Small intestine (tissue), 7 donors: ENCODE data around the gene TRIM14. TPM values are rescaled to one million over a fixed set of nuclear protein-coding genes. Genes with fewer than 3 reads are reported as not detected.

Source experiments
- DNase-seq, 2 donors: peaks; one replicate each; pipeline versions ENCODE4 v3.0.0 to v3.0.0-alpha.2; 2013
- FAIRE-seq: peaks from 2 replicates; lab custom pipeline; 2012; peaks lifted over from hg19 to GRCh38; lab: Jason Lieb, UNC
- H3K27ac ChIP-seq, 3 donors: one replicate each; pipeline ENCODE4 v1.5.1; 2013; ENCODE audit warnings: low read length in 2 of 3, mild to moderate bottlenecking in 2 of 3, control low read depth in 1 of 3, inconsistent platforms in 1 of 3, low read depth in 1 of 3, moderate library complexity in 1 of 3
- H3K27me3 ChIP-seq, 3 donors: one replicate each; pipeline ENCODE4 v1.6.1; 2013; ENCODE audit warnings: low read length in 3 of 3, inconsistent platforms in 1 of 3; ENCODE audit not compliant: control insufficient read depth in 3 of 3, insufficient read depth in 3 of 3
- H3K36me3 ChIP-seq, 3 donors: one replicate each; pipeline ENCODE4 v1.6.1; 2013; ENCODE audit warnings: low read length in 3 of 3, inconsistent platforms in 1 of 3, low read depth in 1 of 3, mild to moderate bottlenecking in 1 of 3, moderate library complexity in 1 of 3; ENCODE audit not compliant: control insufficient read depth in 3 of 3, insufficient read depth in 2 of 3
- H3K4me1 ChIP-seq, 3 donors: one replicate each; pipeline ENCODE4 v1.6.1; 2013; ENCODE audit warnings: low read length in 2 of 3, inconsistent platforms in 1 of 3, low read depth in 1 of 3, mild to moderate bottlenecking in 1 of 3, moderate library complexity in 1 of 3; ENCODE audit not compliant: control insufficient read depth in 3 of 3, insufficient read depth in 2 of 3
- H3K4me3 ChIP-seq, 3 donors: one replicate each; pipeline ENCODE4 v1.5.1; 2013; ENCODE audit warnings: low read length in 3 of 3, control low read depth in 1 of 3, inconsistent platforms in 1 of 3, low read depth in 1 of 3, mild to moderate bottlenecking in 1 of 3, moderate library complexity in 1 of 3
- H3K9me3 ChIP-seq, 2 donors: one replicate each; pipeline ENCODE4 v1.6.1; 2013; ENCODE audit warnings: low read depth in 1 of 2, low read length in 1 of 2; ENCODE audit not compliant: control insufficient read depth in 2 of 2, insufficient read depth in 1 of 2
- WGBS, 3 donors: extraction: QIAGEN DNeasy Blood & Tissue Kit; methylation state at CpG; one replicate each; pipeline ENCODE4 v1.1.7; 2013; 5-methylcytosine and 5-hydroxymethylcytosine counted together
- polyA plus RNA-seq, 4 donors: library from polyadenylated mRNA; stranded (reverse) in 3 of 4; unstranded in 1 of 4; fragments of 200-250 nt in 3 of 4; fragments of 120-200 nt in 1 of 4; gene quantifications; one replicate each; pipeline versions ENCODE4 v1.2.1 to v1.2.3, GENCODE V29; 2013
- donor health status: healthy with polysubstance abuse.
- donor health status: control.
- donor health status: control.
- donor health status: Bipolar disorder and iron deficiency.
- donor health status: healthy.

Gene TRIM14
- polyA plus RNA-seq, 4 donors: 20.5 to 47.1 (median 32.9) TPM

DNA sequence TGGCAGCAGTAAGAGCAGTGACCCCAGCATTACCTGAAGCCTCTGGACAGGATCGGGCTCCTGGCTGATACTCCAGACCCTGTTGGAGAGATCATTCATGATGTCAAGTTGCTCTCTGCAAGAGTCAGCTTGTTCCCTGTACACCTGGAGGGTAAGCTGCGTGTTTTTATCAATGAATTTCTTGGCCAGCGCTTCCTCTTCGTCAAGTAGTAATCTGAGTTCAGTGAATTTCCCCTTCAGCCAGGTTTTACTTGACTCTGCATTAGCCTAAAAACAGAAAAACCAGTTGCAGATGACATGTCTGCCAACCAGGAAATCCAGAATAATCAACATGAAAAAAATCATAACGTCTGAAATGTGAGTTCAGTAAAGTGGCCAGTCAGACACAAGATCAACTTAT is 19.1 kb downstream of the TRIM14 start:
- no peak overlapping the region for H3K4me3 ChIP-seq
- H3K9me3 ChIP-seq: no peaks in the 10 kb centered on the region
- DNase-seq: no peak
- peaks cover 7 to 63% (median 14%) of the 10 kb centered on the region in 3 donors for H3K36me3 ChIP-seq
- peak overlapping the region in 2 of 3 donors; percentile 46 for H3K27ac ChIP-seq
- FAIRE-seq: no peak
- 37 to 50% (median 45%) methylated on average over 5 of the region's 5 CpGs for WGBS, 3 donors
- no peaks in the 10 kb centered on the region for H3K27me3 ChIP-seq
- H3K4me1 ChIP-seq: peaks cover 0 to 4% (median 0%) of the 10 kb centered on the region in 3 donors

DNA sequence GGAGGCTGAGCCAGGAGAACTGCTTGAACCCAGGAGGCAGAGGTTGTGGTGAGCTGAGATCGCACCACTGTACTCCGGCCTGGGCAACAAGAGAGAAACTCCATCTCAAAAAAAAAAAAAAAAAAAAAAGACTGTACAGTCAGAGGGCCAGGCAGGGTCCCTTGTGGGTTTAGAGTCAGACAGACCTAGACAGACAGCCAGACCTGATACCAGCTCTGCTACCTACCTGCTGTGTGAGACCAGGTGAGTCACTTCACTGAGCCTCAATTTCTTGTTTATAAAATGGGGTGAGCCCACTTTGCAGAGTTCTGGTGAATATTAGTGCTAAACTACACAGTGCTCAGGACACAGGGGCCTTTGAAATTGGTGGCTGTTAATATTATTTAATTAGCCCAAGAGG is 19.7 kb downstream of the TRIM14 start:
- H3K36me3 ChIP-seq: peaks cover 7 to 63% (median 16%) of the 10 kb centered on the region in 3 donors
- peak overlapping the region in 1 of 3 donors; percentile 46 for H3K27ac ChIP-seq
- 96 to 100% (median 97%) methylated on average over 2 of the region's 2 CpGs for WGBS, 3 donors

DNA sequence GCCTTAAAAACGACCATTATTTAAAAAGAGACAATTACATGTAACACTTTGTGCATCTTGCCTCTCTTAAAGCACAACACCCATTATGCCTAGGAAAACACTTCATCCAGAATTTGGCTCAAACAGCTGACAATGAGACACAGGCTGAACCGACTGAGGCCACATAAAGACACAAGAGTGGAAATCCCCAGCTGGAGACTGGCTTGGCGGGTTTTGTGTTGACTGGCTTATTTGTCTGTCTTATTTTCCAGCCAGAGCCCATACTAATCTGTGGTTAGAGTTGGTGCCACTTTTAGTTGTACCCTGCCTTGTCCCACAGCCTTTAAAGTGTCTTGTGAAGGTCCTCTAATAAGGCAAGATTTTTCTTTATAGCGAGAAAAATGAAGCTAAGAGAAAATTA is 21.2 kb downstream of the TRIM14 start:
- no peak for DNase-seq

More for the DNA sequence above, 19.7 kb downstream of the TRIM14 start:
- no peak for FAIRE-seq
- no peak for DNase-seq
- H3K4me3 ChIP-seq: no peak overlapping the region
- H3K4me1 ChIP-seq: peaks cover 0 to 4% (median 0%) of the 10 kb centered on the region in 3 donors
- H3K27me3 ChIP-seq: no peaks in the 10 kb centered on the region
- H3K9me3 ChIP-seq: no peaks in the 10 kb centered on the region

DNA sequence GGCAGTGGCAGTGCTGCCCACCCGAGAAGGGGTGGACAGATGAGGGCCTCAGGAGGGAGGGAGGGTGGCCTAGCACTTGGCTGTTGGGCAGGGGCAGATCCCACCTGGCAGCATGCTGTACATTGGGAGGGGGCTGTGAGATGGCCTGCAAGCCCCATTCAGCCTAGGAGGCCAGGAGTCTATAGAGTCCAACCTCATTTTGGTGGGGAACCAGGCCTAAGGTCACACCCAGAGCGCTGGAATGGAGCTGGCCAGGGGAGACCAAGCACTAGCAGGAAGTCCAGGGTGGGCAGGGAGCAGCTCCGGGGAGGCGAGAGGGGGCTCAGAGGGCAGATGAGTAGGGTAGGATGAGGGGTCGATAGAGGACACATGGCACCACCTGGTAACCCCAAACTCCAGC is 22.9 kb downstream of the TRIM14 start:
- H3K4me1 ChIP-seq: peaks cover 0 to 4% (median 0%) of the 10 kb centered on the region in 3 donors
- no peak overlapping the region for H3K27ac ChIP-seq
- H3K27me3 ChIP-seq: no peaks in the 10 kb centered on the region
- no peak for DNase-seq
- H3K9me3 ChIP-seq: no peaks in the 10 kb centered on the region
- FAIRE-seq: no peak
- WGBS, 3 donors: 93 to 98% (median 94%) methylated on average over 5 of the region's 5 CpGs
- H3K36me3 ChIP-seq: peaks cover 7 to 76% (median 23%) of the 10 kb centered on the region in 3 donors
- no peak overlapping the region for H3K4me3 ChIP-seq

More for the DNA sequence above, 21.2 kb downstream of the TRIM14 start:
- no peaks in the 10 kb centered on the region for H3K27me3 ChIP-seq
- no peak overlapping the region for H3K4me3 ChIP-seq
- H3K9me3 ChIP-seq: no peaks in the 10 kb centered on the region
- WGBS, 3 donors: 67 to 78% (median 76%) methylated on average over 4 of the region's 4 CpGs
- no peak for FAIRE-seq
- no peak overlapping the region for H3K27ac ChIP-seq
- peaks cover 0 to 4% (median 0%) of the 10 kb centered on the region in 3 donors for H3K4me1 ChIP-seq
- H3K36me3 ChIP-seq: peaks cover 7 to 70% (median 23%) of the 10 kb centered on the region in 3 donors

DNA sequence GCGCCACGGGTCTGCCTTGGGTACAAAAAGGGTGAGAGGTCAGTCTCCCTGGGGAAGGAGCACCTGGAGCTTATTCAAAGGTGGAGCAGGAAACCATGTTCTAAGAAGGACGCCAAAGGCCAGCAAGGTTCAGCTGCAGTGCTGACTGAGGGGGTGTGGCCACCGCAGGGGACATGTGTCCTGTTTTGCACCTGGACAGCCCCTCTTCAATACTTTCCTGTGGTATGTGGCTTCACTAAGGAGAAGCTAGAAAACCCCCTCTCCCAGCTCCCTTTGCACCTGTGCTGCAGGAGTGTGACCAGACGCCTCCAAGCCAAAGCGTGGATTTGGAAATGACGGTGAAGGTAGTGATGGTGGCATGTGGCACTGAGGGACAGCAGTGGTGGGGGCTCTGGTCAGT is 23.6 kb downstream of the TRIM14 start:
- H3K4me1 ChIP-seq: peaks cover 0 to 4% (median 0%) of the 10 kb centered on the region in 3 donors
- WGBS, 3 donors: 82 to 89% (median 89%) methylated on average over 7 of the region's 7 CpGs
- no peaks in the 10 kb centered on the region for H3K27me3 ChIP-seq
- DNase-seq: no peak
- FAIRE-seq: no peak
- H3K9me3 ChIP-seq: no peaks in the 10 kb centered on the region
- H3K36me3 ChIP-seq: peaks cover 9 to 78% (median 23%) of the 10 kb centered on the region in 3 donors
- no peak overlapping the region for H3K4me3 ChIP-seq
- H3K27ac ChIP-seq: no peak overlapping the region

DNA sequence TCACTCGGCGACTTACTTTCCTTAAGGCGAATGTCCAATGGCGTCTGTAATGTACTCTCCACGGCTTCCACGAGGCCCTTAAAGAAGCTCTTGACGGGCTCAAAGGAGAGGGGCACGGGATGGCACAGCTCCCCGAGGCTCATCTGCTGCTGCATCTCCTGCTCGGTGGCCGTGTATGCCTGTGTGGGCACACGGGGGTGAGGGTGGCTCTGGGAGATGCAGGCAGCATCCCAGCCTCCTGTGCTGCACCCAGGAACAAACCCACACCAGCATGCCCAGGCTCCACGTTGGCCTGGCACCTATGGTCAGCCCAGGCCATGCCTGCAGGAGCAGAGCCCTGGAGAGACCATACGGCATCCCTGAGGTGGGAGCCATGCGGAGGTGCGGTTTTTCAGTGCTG is 24.2 kb downstream of the TRIM14 start:
- FAIRE-seq (no peak), DNase-seq (no peak)
- peaks cover 0 to 4% (median 0%) of the 10 kb centered on the region in 3 donors for H3K4me1 ChIP-seq
- no peak overlapping the region for H3K27ac ChIP-seq
- peaks cover 9 to 78% (median 23%) of the 10 kb centered on the region in 3 donors for H3K36me3 ChIP-seq
- 95% methylated on average over 13 to 16 of the region's 16 CpGs for WGBS, 3 donors
- no peaks in the 10 kb centered on the region for H3K27me3 ChIP-seq
- H3K9me3 ChIP-seq: no peaks in the 10 kb centered on the region
- H3K4me3 ChIP-seq: no peak overlapping the region

DNA sequence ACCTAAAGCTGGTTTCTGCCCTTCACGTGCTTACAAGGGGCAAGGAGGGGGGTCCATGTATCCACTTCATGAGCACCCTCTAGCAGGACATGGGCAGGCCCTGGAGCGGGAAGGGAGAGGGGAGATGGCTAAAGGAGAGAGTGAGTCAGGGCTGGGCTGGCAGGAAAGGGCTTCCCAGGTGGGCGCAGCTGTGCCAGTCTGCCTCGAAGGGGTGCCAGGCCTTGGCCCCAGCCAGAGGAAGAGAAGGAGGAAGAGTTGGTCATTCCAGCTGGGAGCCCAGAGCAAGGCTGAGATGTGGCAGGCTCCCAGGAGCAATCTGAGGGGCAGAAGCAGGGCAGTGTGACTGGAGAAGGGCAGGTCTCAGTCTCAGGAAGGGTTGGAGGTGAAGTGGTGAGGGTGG is 24.7 kb downstream of the TRIM14 start:
- peaks cover 7 to 77% (median 20%) of the 10 kb centered on the region in 3 donors for H3K36me3 ChIP-seq
- no peak overlapping the region for H3K27ac ChIP-seq
- DNase-seq (no peak), FAIRE-seq (no peak)
- H3K9me3 ChIP-seq: no peaks in the 10 kb centered on the region
- H3K4me3 ChIP-seq: no peak overlapping the region
- 84 to 91% (median 88%) methylated on average over 4 of the region's 4 CpGs for WGBS, 3 donors
- no peaks in the 10 kb centered on the region for H3K4me1 ChIP-seq
- no peaks in the 10 kb centered on the region for H3K27me3 ChIP-seq

DNA sequence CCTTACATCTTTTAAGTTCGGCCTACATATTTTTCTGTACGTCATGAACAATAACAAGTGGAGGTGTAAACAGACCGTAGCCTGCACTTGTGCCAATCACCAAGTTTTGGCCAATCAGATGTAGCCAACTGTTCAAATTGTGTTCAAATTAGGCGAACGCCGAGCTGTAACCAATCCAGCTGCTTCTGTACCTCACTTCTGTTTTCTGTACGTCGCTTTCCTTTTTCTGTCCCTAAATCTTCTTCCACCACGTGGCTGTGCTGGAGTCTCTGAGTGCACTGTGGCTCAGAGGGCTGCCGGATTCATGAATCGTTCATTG is 26.4 kb downstream of the TRIM14 start:
- FAIRE-seq: no peak
- Histone ChIP-seq H3K27ac (no peak overlapping the region), H3K27me3 (no peaks in the 10 kb centered on the region), H3K36me3 (peaks cover 3 to 66% (median 21%) of the 10 kb centered on the region in 3 donors), H3K9me3 (no peaks in the 10 kb centered on the region), H3K4me1 (peaks cover 0 to 3% (median 0%) of the 10 kb centered on the region in 3 donors), H3K4me3 (no peak overlapping the region)
- no peak for DNase-seq
- 86 to 94% (median 94%) methylated on average over 11 of the region's 11 CpGs for WGBS, 3 donors
